ENCODE results near the gene FBXO4. TPM values are rescaled to one million over a fixed set of nuclear protein-coding genes. Genes with fewer than 3 reads are reported as not detected.

Gene FBXO4
- total and polyA plus RNA-seq, 2 of the 8 experiments (the other 6 are each of a cell fraction or from before 2014, with no cell fraction given): 0.60 to 0.88 TPM

GRCh38 chr5:41896230-41896629, 28.9 kb upstream of the FBXO4 start:
- CTCF ChIA-PET (ENCODE audit: partially characterized antibody): interaction anchor here (1.2 kb wide), 1 partner anchor 40 kb away, joined by 3 read pairs; no protein-coding TSS in a partner anchor
- H2AFZ ChIP-seq (ENCODE audit: low read length): peak overlapping the region; percentile 51; the same call in 1 of the 2 replicates
- POLR2A ChIA-PET (ENCODE audit: partially characterized antibody): interaction anchor here (0.8 to 1.2 kb wide), 2 partner anchors 8 to 26 kb away, joined by 3 to 6 read pairs; partner anchors contain the start of genes OXCT1 and RIMOC1
- no peak overlapping the region for H4K8ac ChIP-seq (ENCODE audit: extremely low read depth, insufficient read depth, low read length)
- no peak overlapping the region for H4K5ac ChIP-seq (ENCODE audit: insufficient read length, low read depth, low read length)
- H3K18ac ChIP-seq (ENCODE audit: extremely low read depth, low read length): no peak overlapping the region
- WGBS, 2 experiments (ENCODE audit: extremely low coverage in 1 of 2, insufficient coverage in 1 of 2, insufficient read length in 1 of 2, insufficient replicate concordance in 2 of 2, low coverage in 1 of 2, low lambda C conversion rate in 2 of 2, missing lambda C conversion rate in 1 of 2): 90% methylated on average over 2 of the region's 2 CpGs; no CpG with 5 or more reads in 1 of the 2 experiments
- H2AK5ac ChIP-seq (ENCODE audit: low read depth, low read length): no peak overlapping the region
- H2BK5ac ChIP-seq (ENCODE audit: low read depth, low read length): no peak overlapping the region
- no peak overlapping the region for H4K91ac ChIP-seq (replicated peaks; ENCODE audit: insufficient read length, low read length)
- H3K4ac ChIP-seq (replicated peaks; ENCODE audit: insufficient read length, low read depth, low read length): no peak overlapping the region
- no peak overlapping the region for H3K27ac ChIP-seq (ENCODE audit: low read depth, low read length)
- no peak overlapping the region for H3K56ac ChIP-seq (replicated peaks; ENCODE audit: insufficient read length, low read depth, low read length)
- H3K23ac ChIP-seq (ENCODE audit: insufficient read length): no peak overlapping the region
- no peak overlapping the region for H3K9ac ChIP-seq (replicated peaks in 1 of 4; ENCODE audit: extremely low read depth in 1 of 4, low read depth in 3 of 4, low read length in 3 of 4)
- DNase-seq (ENCODE audit: low read depth in 1 of 2, low spot score in 2 of 2): no peak
- no peak overlapping the region for H2BK120ac ChIP-seq (replicated peaks; ENCODE audit: low read depth, low read length)
- no peak for FAIRE-seq
- H3K36me3 ChIP-seq (ENCODE audit: control insufficient read depth in 2 of 4, insufficient read depth in 4 of 4, low read length in 3 of 4): no peaks in the 10 kb centered on the region
- no peaks in the 10 kb centered on the region for H4K20me1 ChIP-seq (replicated peaks in 1 of 2; ENCODE audit: control insufficient read depth in 1 of 2, insufficient read depth in 2 of 2, low read length in 2 of 2)
- no peak overlapping the region for H3K4me3 ChIP-seq (ENCODE audit: extremely low read depth in 1 of 4, insufficient read depth in 2 of 4, low read depth in 3 of 4, low read length in 4 of 4)
- no peak overlapping the region for H2BK15ac ChIP-seq (ENCODE audit: low read length)
- H3K79me2 ChIP-seq (ENCODE audit: control insufficient read depth in 1 of 2, insufficient read depth in 2 of 2, low read length in 2 of 2): no peaks in the 10 kb centered on the region
- no peak overlapping the region for H2BK20ac ChIP-seq (ENCODE audit: low read length)
- no peaks in the 10 kb centered on the region; the same call in 1 of the 2 replicates for H3K23me2 ChIP-seq (ENCODE audit: low read depth, low read length)
- H3K14ac ChIP-seq (ENCODE audit: insufficient read length): no peak overlapping the region
- no peak overlapping the region for H3K4me2 ChIP-seq (ENCODE audit: insufficient read depth in 1 of 2, low read depth in 2 of 2, low read length in 2 of 2)
- no peak overlapping the region for H2BK12ac ChIP-seq (ENCODE audit: low read depth, low read length)
- no peaks in the 10 kb centered on the region for H3K79me1 ChIP-seq (ENCODE audit: low read depth, low read length)
- H3K9me3 ChIP-seq (ENCODE audit: insufficient read depth in 2 of 2, low read depth in 1 of 2, low read length in 1 of 2): no peaks in the 10 kb centered on the region
- H3K4me1 ChIP-seq (replicated peaks in 1 of 4; ENCODE audit: control insufficient read depth in 3 of 4, insufficient read depth in 4 of 4, low read length in 3 of 4): no peaks in the 10 kb centered on the region
- H3K27me3 ChIP-seq (replicated peaks in 1 of 4; ENCODE audit: control insufficient read depth in 3 of 4, extremely low read depth in 1 of 4, insufficient read depth in 3 of 4, low read length in 3 of 4): no peaks in the 10 kb centered on the region
- TF ChIP-seq NANOG (IDR thresholded peaks at IDR 0.05; ENCODE audit: insufficient read depth, low read depth, low read length, poor library complexity, severe bottlenecking) (no peak), CTBP2 (IDR thresholded peaks at IDR 0.05; ENCODE audit: borderline replicate concordance, insufficient read depth, insufficient read length, low read length) (no peak), SP2 (IDR thresholded peaks at IDR 0.05; ENCODE audit: low read length) (no peak), EP300 (IDR thresholded peaks at IDR 0.05; ENCODE audit: borderline replicate concordance in 1 of 2, low read depth in 2 of 2, low read length in 2 of 2) (no peak), JUND (IDR thresholded peaks at IDR 0.05; ENCODE audit: low read length) (no peak), CBX5 (IDR thresholded peaks at IDR 0.05; ENCODE audit: low read depth, low read length) (no peak), NRF1 (IDR thresholded peaks at IDR 0.05; ENCODE audit: low read depth, low read length) (no peak), TAF1 (IDR thresholded peaks at IDR 0.05; ENCODE audit: low read depth, low read length) (no peak), BRCA1 (IDR thresholded peaks at IDR 0.05; ENCODE audit: low read depth, low read length) (no peak), CREB1 (IDR thresholded peaks at IDR 0.05) (no peak), CEBPB (IDR thresholded peaks at IDR 0.05; ENCODE audit: low read depth, low read length) (no peak), CHD2 (IDR thresholded peaks at IDR 0.05; ENCODE audit: low read length) (no peak), SAP30 (IDR thresholded peaks at IDR 0.05; ENCODE audit: insufficient read depth, insufficient replicate concordance, low read length) (no peak), MAX (IDR thresholded peaks at IDR 0.05) (no peak)

Measured in H1 (cell line).